Measurements from ENCODE around the gene TRIM24. TPM values are rescaled to one million over a fixed set of nuclear protein-coding genes. Genes with fewer than 3 reads are reported as not detected.

The TRIM24 gene
- total and polyA plus RNA-seq, 4 donors, result 7.0 to 33.0 (median 17.4) TPM

GRCh38 chr7:138538518-138538917 is 78.5 kb downstream of the TRIM24 start:
- peaks cover 0 to 25% (median 14%) of the 10 kb centered on the region in 4 donors for H3K36me3 ChIP-seq (ENCODE audit: control insufficient read depth in 4 of 4, insufficient read depth in 4 of 4, low read length in 4 of 4)
- H3K27ac ChIP-seq (ENCODE audit: low read depth in 1 of 2, low read length in 1 of 2), result no peak overlapping the region
- peak in 2 of 3 donors; percentile 27 to 41 for DNase-seq
- H3K9me3 ChIP-seq (ENCODE audit: control insufficient read depth in 4 of 4, insufficient read depth in 3 of 4, low read length in 3 of 4), result peaks cover 0 to 2% (median 0%) of the 10 kb centered on the region in 4 donors
- H3K27me3 ChIP-seq (ENCODE audit: control insufficient read depth in 3 of 3, insufficient read depth in 3 of 3, low read length in 2 of 3), result no peaks in the 10 kb centered on the region
- H3K9ac ChIP-seq (ENCODE audit: insufficient read depth in 1 of 2, low read length in 2 of 2), result no peak overlapping the region
- no peak overlapping the region for H3K4me3 ChIP-seq
- no peak for TF ChIP-seq CTCF (IDR thresholded peaks at IDR 0.05; ENCODE audit: control extremely low read depth, extremely low read depth)
- ATAC-seq (ENCODE audit: insufficient read depth, low FRiP score), result no peak
- H3K4me1 ChIP-seq (ENCODE audit: control insufficient read depth in 5 of 5, insufficient read depth in 5 of 5, low read length in 5 of 5), result no peaks in the 10 kb centered on the region
- WGBS, 2 donors, result 32 to 42% methylated on average over 2 of the region's 2 CpGs

- WGBS, 2 donors, result 94 to 98% methylated on average over 2 of the region's 2 CpGs
- Histone ChIP-seq H3K36me3 (ENCODE audit: control insufficient read depth in 4 of 4, insufficient read depth in 4 of 4, low read length in 4 of 4) (peaks cover 2 to 28% (median 15%) of the 10 kb centered on the region in 4 donors), H3K9ac (ENCODE audit: insufficient read depth in 1 of 2, low read length in 2 of 2) (no peak overlapping the region), H3K27ac (ENCODE audit: low read depth in 1 of 2, low read length in 1 of 2) (no peak overlapping the region), H3K27me3 (ENCODE audit: control insufficient read depth in 3 of 3, insufficient read depth in 3 of 3, low read length in 2 of 3) (no peaks in the 10 kb centered on the region), H3K4me3 (no peak overlapping the region), H3K9me3 (ENCODE audit: control insufficient read depth in 4 of 4, insufficient read depth in 3 of 4, low read length in 3 of 4) (peaks cover 0 to 2% (median 0%) of the 10 kb centered on the region in 4 donors), H3K4me1 (ENCODE audit: control insufficient read depth in 5 of 5, insufficient read depth in 5 of 5, low read length in 5 of 5) (no peaks in the 10 kb centered on the region)
- ATAC-seq (ENCODE audit: insufficient read depth, low FRiP score), result no peak
- no peak for DNase-seq
- TF ChIP-seq CTCF (IDR thresholded peaks at IDR 0.05; ENCODE audit: control extremely low read depth, extremely low read depth), result no peak
These were observed 79.1 kb downstream of the TRIM24 start for GRCh38 chr7:138538997-138539644.

- Histone ChIP-seq H3K36me3 (ENCODE audit: control insufficient read depth in 4 of 4, insufficient read depth in 4 of 4, low read length in 4 of 4) (peaks cover 2 to 48% (median 24%) of the 10 kb centered on the region in 4 donors), H3K27me3 (ENCODE audit: control insufficient read depth in 3 of 3, insufficient read depth in 3 of 3, low read length in 2 of 3) (no peaks in the 10 kb centered on the region), H3K9ac (ENCODE audit: insufficient read depth in 1 of 2, low read length in 2 of 2) (no peak overlapping the region), H3K4me3 (no peak overlapping the region), H3K9me3 (ENCODE audit: control insufficient read depth in 4 of 4, insufficient read depth in 3 of 4, low read length in 3 of 4) (no peaks in the 10 kb centered on the region), H3K4me1 (ENCODE audit: control insufficient read depth in 5 of 5, insufficient read depth in 5 of 5, low read length in 5 of 5) (no peaks in the 10 kb centered on the region), H3K27ac (ENCODE audit: low read depth in 1 of 2, low read length in 1 of 2) (no peak overlapping the region)
- 85 to 88% methylated on average over 2 of the region's 2 CpGs for WGBS, 2 donors
- no peak for ATAC-seq (ENCODE audit: insufficient read depth, low FRiP score)
- DNase-seq, result no peak
- TF ChIP-seq CTCF (IDR thresholded peaks at IDR 0.05; ENCODE audit: control extremely low read depth, extremely low read depth), result no peak
These were observed 82.1 kb downstream of the TRIM24 start for GRCh38 chr7:138542183-138542582.

GRCh38 chr7:138543739-138544138 is 83.7 kb downstream of the TRIM24 start:
- no peak overlapping the region for H3K27ac ChIP-seq (ENCODE audit: low read depth in 1 of 2, low read length in 1 of 2)
- H3K9me3 ChIP-seq (ENCODE audit: control insufficient read depth in 4 of 4, insufficient read depth in 3 of 4, low read length in 3 of 4), result no peaks in the 10 kb centered on the region
- H3K27me3 ChIP-seq (ENCODE audit: control insufficient read depth in 3 of 3, insufficient read depth in 3 of 3, low read length in 2 of 3), result no peaks in the 10 kb centered on the region
- peaks cover 2 to 53% (median 24%) of the 10 kb centered on the region in 4 donors for H3K36me3 ChIP-seq (ENCODE audit: control insufficient read depth in 4 of 4, insufficient read depth in 4 of 4, low read length in 4 of 4)
- DNase-seq, result no peak
- H3K9ac ChIP-seq (ENCODE audit: insufficient read depth in 1 of 2, low read length in 2 of 2), result no peak overlapping the region
- H3K4me3 ChIP-seq, result no peak overlapping the region
- WGBS, 2 donors, result 98 to 99% methylated on average over 2 of the region's 2 CpGs
- no peak for ATAC-seq (ENCODE audit: insufficient read depth, low FRiP score)
- no peaks in the 10 kb centered on the region for H3K4me1 ChIP-seq (ENCODE audit: control insufficient read depth in 5 of 5, insufficient read depth in 5 of 5, low read length in 5 of 5)
- TF ChIP-seq CTCF (IDR thresholded peaks at IDR 0.05; ENCODE audit: control extremely low read depth, extremely low read depth), result no peak
